ENCODE results near the gene HHAT.

Gene HHAT

DNA sequence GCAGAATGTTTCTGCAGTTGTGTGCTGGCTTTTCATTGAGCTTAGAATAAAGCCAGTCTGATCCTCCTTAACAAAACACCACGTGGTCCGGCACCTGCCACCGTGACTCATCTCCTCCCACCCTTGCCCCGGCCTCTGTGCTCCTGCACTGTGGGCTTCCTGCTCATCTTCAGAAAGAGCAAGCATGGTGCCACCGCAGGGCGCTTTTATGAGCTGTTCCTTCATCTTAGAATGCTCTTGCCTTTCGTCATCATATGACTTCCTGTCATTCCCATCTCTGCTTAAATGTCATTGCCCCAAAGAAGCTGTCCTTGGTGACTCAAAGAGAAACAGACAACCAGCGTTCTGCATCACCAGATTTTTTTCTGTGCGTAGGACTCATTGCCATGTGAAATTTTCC, 117.8 kb downstream of the HHAT start:
- no peak for DNase-seq

DNA sequence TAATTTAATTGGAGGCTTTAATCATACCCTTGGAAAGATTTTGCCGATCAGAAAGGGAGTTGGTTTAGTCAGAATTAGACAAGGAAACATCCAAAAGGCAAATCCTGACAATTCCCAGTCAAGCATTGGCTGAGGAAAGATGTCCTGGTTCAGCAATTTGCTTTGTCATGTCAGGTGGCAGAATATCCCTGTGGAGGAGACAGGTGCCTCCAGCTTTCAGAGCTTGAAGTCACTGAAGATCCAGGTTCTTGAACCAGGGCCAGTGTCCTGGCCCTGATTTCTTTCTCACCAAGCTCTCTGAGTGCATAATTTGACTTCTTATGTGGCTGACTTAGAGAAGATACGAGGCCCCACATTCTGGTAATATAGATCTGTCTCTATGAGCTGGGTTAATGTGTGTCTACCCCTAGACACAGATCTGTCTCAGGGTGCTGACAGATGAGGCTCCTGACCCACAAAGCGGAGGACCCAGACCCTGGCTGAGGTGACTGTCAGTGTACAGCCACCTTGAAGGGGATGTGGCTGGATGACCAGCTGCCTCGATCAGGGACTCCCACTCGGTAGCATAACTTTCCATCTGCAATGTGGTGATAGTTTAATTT, 118.9 kb downstream of the HHAT start:
- DNase-seq, result no peak

DNA sequence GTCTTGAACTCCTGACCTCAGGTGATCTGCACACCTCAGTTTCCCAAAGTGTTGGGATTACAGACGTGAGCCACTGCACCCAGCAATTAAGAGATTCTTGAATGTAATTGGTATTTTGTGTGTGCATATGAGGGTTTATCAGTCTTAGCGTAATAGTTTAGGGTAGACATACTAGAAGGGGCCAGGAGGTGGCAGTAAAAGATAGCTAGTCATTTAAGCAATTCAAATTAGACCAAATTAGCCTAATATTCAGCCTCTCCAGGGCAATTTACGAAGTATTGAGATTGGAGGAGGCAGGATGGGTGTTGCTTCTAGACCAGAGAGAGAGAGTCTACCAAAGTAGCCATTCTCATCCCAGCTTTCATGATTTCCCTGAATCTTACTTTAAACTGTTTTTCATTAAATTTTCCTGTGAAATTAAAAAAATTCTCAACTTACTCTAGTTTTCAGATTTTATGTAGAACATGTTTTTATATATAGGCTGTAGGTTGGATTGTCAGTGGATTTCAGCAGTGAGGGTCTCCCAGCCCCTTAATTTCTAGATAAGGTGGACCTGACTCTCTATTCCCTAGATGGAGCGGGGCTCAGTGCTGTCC, 119.7 kb downstream of the HHAT start:
- peak; percentile 84 for DNase-seq

DNA sequence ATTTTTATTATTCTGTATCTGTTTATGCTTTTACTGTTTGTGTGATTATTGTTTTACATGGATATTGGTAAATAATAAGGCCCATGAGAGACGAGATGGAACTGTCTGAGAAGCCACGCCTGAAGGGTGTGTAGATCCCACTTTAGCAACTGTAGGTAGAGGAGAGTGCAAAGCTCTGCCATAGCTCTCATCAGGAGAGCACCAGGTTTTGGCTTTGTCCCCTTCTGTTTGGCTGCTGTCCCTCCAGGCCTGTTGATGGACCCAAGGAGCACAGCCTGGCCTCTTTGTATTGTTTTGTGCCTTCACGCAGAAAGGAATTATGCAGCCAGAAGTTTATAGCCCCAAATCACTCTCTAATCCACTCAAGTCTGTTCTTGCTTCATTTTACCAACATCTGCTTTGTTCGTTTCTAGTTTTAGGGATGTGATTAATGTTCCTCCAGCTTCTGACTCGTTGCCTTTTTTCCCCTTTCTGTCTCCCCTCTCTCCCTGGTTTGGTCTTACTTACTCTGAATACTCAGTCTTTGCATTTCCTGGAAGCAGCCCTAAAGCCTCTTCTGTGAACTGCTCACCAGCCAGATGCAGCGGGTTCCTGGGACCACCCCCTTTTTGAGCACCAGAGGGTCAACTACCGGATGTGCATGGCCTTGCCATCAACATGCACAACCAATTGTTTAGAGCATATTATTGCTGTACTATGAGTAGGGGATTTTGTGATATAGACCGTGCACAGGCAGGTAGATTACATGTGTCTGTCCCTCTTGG, 127.3 kb downstream of the HHAT start:
- DNase-seq, result no peak

DNA sequence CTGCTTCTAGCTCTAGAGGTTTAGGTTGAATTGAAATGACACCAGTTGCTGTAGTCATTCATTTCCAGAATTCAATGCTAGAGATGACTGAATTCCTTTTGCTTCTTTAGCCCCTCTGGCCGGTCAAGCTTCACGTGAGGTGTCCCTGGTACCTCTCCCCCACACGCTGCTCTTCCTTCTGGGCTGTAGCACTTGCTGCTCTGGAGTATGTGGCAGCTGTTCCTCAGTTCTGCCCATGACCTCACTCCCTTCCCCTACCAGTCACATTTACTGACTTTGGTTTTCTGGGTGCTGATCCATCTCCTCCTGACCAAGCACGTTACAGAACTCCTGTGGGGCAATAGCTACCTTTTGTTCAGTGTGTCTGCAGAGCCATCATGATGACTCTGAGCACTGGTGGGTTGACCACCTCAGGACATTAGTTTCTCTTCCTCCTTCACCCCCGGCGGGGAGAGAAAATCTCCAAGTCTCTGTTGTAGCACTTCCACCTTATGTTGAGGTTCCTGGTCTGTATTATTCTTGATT, 128.1 kb downstream of the HHAT start:
- DNase-seq, result no peak

DNA sequence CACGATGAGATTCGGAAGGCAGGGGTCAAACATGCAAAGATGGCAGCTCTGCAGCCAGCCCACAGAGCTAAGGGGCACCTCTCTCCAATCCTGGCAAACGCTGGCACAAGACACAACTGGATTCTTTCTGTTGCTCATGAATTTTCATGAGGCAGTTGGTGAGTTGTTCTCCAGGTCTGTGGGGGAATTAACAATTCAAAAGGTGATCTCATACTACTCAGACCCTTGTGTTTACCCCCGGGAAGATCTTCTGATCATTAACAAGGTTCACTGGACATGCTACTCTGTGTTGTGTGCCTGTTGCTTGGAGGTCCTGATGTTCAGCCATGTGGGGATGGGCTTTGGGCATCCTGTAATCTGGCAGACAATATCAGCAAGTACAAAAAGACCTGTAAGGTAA, 128.9 kb downstream of the HHAT start:
- no peak for DNase-seq

DNA sequence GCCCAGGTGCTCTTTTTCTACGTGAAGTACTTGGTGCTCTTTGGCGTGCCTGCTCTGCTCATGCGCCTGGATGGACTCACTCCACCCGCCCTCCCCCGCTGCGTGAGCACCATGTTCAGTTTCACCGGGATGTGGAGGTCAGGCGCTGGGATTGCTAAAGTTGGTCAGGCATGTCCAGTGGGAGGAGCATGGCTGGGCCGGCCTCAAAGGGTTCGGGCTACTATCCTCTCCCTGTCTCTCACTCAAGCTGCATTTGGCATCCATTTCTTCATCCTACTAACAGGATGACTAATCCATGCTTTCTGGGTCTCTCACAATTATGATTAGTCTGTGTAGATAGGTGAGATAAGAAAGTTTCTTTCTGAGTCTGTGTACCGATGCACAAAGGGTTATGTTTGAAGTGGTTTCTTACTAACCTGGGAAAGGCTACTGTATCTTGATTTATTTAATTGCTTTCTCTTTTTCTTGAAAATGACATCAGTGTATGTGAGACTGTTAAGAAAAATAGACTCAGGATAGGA, 135.9 kb downstream of the HHAT start:
- no peak for DNase-seq

DNA sequence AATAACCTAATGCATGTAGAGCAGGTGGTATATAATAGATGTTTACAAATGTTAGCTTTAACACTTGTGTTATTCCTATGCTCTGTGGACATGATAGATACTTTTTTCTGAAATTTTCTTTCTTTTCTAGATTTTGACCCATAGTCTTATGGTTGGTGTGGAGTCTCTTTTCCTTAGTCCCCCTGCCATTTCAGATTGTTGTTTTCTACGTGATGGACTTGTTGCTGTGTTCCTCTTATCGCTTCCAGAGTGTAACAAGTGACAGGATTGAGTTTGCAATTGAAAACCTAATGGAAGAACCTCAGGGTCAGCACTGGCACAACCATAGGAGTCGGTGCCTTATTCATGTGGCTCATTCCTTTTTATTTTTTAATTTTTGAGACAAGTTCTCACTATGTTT, 136.4 kb downstream of the HHAT start:
- no peak for DNase-seq

DNA sequence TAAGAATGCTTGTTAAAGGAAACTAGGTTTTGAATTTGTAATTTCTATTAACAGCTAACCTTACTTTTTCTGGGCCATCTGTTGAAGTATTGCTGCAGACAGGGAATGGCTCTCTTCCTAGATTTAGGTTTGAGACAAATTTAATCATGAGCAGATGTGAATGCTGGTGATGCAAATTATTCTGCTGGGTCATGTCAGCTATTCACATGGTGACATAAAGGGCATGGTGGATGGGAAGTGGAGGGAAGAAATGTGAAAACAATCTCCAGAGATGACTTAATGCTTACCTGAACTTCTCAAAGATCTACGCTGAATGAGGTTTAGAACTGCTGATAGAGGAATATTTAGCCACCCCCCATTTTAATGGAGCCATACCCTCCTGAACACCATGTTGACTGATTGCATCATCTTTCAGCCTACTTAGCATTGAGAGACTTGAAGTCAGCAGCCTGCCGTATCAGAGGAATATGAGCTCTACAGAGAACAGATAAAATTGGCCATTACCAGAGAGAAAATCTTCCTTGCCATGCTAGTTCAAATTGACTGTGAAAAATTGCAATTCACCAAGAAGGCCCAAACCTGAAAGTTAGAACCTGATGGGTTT, 138.8 kb downstream of the HHAT start:
- DNase-seq, result no peak

DNA sequence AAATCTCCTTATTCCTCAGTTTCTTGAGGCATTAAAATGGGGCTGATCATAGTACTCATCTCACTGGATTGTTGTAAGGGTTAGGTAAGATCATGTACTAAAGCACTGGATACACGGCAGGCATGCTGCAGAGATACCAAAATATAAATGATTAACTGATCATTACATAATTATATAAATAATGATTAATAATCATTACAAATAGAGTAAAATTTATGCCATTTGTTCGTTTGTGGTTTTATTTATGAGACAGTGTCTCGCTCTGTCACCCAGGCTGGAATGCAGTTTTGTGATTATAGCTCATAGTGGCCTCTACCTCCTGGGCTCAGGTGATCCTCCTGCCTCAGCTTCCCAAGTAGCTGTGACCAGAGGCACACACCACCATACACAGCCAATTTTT, 140.7 kb downstream of the HHAT start:
- DNase-seq, result no peak

DNA sequence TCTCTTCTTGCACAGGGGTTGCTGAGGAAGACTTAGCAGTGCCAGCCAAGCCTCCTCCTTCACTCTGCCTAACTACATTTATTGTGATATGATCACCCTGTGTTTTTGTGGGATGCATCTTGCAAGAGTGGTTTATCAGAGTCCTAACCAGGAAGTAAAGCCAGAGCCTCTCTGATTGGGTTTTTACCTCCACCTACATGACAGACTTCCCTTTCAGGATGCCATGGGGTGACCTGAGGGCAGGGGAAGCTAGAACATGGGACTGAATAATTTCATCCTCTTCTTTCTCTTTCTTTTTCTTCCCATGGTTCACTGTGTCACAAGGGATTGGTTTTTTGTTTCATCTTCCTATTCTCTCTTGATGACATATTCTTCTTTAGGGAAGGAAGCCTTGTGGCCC, 146.6 kb downstream of the HHAT start:
- no peak for DNase-seq

DNA sequence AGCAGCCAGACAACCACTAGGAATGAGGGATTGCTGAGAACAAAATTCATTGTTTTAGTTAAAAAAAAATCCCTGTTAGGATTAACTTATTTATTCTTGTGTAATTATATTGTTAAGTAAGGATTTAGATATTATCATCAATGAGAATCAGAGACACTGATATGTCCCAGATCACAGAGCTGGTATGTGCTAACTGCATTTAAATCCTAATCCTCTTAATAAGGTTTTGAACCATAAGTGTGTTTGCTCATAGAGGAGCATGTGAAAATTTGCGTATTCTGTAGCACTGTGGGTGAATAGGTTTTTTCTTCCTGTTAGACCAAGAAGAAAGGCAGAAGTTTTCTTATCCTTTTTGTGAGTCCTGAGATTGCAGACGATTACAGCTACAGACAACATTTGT, 147.1 kb downstream of the HHAT start:
- no peak for DNase-seq

DNA sequence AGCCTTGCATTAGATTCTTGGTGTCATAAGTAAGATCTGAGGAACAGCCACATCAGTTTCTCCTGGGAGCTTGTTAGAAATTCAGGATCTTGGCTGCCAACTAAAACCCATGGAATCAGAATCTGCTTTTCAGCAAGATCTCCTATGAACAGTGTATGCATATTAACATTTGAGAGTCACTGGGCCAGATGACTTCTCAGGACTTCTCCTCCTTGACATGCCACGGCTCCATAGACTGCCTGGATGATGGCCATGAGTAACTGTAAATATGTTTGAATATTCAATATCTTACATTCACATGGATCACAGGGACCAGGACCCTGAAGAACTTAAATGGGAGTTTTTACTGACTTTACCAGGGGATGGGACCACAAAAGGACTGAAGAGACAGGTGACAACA, 148.0 kb downstream of the HHAT start:
- DNase-seq, result no peak

DNA sequence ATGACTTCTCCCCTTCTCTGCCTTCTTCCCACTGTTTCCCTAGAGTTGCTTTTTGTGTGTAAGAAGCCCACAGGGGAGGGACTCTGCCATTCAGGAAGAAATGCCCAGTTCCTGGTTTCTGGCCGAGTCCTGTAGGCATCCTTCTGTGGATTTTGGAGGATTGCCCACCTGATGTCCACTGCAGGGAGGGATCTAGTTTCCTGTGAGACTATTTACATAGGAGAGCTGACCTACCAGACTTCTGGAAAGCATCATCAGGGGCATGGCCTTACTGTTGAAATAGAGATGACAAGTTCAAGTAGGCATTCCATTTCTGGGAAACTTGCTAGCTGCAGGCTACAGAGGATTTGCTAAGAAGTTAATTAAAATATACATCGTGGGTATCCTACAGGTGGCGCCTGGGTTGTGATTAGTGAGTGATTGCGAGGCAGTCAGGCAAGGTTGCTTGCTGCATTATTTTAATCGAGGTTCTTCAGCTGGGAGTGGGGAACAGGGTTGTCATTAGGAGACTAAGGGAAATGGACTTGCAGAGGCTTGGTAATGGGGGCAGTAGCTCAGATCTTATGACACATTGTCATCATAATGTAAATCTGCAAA, 148.7 kb downstream of the HHAT start:
- DNase-seq, result no peak

DNA sequence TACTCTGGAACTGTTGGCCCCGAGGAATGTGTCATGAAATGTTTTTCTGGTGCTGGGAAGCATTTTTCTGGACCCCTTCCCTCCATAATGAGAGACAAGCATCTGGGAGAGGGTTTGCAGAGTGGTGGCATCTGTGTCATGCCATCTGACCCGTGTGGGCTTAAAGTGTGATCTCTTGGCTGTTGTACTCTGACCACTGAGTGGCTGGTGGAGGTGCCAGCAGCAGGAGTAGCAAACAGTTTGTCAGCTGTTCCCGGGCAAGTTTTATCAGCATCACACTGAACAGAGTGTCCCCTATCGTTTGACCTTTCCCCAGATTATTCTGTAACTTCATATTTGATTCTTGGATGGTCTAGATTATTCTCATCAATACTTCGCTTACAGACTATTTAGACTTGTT, 150.1 kb downstream of the HHAT start:
- DNase-seq, result no peak

DNA sequence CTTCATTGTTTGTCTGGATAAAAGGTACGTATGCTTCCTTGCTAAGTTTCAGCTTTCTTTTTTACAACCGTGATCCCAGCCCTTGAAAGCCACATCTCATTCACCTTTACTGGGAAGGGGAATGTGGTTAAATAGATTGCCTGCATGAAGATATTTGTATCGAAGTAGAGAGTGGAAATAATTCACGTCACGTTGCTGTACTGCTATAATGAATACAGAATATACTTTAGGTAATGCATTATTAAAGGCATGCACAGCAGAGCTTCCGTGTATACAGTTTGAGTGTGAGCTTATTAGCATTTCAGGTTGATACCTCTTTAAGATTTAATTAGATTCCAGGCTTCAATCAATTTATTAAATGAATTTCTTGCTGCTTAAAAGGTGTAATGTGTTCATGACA, 153.8 kb downstream of the HHAT start:
- DNase-seq, result no peak

DNA sequence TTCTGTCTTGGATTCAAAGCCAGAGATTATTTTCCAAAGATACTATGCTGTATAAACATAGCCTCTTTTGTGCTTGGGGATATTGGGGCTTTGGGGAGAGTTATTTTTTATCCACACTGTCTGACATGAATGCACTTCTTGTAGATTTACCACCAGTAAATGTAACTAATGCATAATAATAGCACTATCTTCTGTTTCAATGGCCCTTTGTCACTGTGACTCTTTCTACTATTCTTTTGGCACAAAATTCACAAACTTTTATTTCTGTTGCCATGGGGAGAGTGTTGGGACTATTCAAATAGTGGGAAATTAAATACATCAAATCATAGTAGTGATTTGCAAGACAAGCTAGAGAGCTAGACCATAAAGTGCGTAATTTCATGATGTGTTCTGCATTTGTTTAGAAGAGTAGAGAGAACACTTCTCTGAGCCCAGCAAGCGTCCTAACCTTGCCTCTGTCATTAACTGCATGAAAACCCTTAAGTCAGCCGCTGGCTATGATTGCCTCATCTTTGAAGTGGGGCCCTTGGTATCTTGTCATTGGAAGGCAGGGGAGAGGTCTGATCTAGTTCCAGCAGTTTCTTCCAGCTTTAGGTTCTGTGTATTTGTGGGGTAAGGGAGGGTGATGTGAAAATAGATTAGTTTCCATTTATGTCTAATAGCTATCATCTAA, 154.4 kb downstream of the HHAT start:
- DNase-seq, result no peak

DNA sequence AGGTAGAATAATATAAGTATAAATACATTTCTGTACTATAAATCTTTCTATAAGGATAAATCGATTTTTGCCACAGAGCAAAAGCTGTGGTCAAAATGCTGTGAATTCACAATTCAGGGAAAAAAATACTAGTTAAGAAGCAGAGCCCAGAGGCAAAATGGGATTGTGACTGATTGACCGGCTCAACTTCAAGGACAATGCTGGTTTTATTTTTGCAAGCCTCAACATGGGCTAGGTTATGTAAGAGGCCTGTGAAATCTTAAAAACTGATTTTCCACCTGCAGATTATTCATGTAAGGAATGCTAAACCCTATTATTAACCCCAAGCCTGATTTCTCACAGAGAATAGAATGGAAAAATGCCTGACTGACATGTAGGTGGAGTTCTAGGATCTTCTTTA, 155.1 kb downstream of the HHAT start:
- no peak for DNase-seq

DNA sequence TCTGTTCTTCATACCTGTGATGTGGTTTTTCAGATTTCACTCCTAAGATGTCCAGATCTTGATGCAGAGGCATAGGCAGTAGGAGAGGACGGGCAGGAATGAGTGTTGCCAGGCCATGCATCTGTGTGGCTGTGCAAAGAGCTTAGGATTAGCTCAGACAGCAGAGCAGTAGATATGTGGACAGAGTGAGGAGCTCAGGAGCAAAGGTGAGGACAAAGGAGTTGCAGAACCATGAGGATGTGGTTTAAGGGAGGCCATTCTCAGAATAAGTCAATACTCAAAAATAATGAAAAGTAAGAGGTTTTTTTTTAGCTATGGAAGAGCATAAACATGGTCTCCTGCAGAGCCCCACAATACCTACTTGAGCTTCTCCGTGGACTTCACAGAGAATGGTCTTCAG, 158.3 kb downstream of the HHAT start:
- no peak for DNase-seq

DNA sequence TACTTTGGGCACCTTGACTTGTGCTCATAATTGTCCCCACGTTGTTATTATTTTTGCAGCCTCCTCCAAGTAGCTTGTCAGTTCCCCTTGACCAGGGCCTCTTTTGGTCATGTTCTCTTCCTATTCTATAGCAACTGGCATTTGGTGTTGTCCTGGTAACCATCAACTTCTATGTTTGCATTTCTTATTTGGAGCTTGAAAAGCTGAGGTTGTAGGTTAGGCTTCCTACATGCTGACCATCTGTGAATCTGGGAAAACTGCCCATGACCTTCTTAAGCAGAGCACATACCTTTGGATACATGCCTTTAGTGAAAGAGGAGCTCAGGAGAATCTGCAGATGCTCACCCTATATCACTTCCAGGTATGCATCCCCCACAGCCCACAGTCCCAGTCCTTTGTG, 160.8 kb downstream of the HHAT start:
- no peak for DNase-seq

DNA sequence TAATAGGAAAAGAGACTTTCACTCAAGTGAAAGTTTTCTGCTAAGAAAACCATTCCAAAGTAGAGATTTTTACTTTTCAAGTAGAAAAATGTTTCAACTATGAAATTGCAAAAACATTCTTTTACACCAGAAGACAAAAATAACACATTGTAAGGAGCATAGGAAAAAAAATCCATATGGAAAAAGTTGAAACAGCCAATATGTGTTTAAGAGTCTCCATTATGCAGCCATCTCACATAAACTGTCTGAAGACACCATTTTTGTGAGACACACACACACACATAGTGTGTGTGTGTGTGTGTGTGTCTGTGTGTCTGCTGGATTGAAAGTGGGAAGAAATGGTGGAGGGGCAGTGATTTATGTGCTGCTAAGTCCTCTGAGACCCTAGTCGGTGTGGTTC, 162.1 kb downstream of the HHAT start:
- no peak for DNase-seq

DNA sequence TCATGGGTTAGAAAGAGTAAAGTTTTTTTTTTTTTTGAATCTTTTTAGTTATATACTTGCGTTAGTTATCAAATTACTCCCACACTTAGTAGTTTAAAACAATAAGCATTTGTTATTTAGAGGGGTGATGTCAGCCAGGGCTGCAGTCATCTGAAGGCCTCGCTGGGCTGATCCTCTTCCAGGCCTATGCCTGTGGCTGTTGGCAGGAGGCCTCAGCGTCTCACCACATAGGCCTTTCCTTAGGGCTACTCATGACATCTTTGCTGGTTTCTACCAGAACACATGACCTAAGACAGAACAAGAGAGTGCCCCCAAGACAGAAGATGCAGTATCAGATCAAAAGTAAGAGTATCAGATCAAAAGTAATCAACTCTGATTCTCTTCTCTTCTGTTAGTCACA, 167.4 kb downstream of the HHAT start:
- no peak for DNase-seq

DNA sequence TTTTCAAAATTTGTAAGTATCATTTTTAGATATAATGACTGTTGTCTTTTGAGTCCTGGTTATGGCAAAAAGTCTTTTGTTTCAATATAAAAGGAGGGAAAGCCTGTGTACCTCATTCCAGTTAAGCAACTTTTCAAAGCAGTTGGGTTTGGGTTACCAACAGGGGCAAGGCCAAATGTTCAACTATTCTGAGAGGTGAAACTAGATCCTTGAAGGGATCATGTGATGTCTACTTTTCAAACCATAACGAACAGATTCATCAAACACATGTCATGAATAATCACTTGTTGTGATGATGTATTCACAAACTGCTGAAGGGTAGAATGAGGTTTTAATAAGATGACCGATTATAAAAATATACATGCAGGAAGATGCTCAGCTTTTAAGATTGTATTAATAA, 171.3 kb downstream of the HHAT start:
- DNase-seq, result no peak

Measured in eye (tissue), 1 donor.